CD8-positive, alpha-beta memory T cell (primary cell): Measurements from ENCODE around the gene MAGOH. TPM values are rescaled to one million over a fixed set of nuclear protein-coding genes. Genes with fewer than 3 reads are reported as not detected.

Experiments
- CTCF ChIA-PET: fragments of 350-600 bp; sonication (Branson Sonifier 250); formaldehyde crosslinking; loops from one replicate; lab custom pipeline; 2021; ENCODE audit warnings: antibody characterized with exemption; lab: Charles Lee
- POLR2A ChIA-PET: fragments of 350-600 bp; sonication (Branson Sonifier 250); formaldehyde crosslinking; loops from one replicate; lab custom pipeline; 2021; ENCODE audit warnings: antibody characterized with exemption; lab: Charles Lee
- DNase-seq, 5 donors: peaks; one replicate each; pipeline versions ENCODE4 v3.0.0 to v3.0.0-alpha.2; 2020 to 2022; ENCODE audit warnings: mixed read lengths in 1 of 5
- H3K27ac ChIP-seq: one replicate; pipeline ENCODE4 v1.7.0; 2013; ENCODE audit warnings: low read depth, mild to moderate bottlenecking, low read length, moderate library complexity
- H3K27me3 ChIP-seq: 2 replicates; pipeline ENCODE4 v1.7.0; 2013; ENCODE audit warnings: low read length, mild to moderate bottlenecking; ENCODE audit not compliant: insufficient read depth, poor library complexity, severe bottlenecking
- H3K36me3 ChIP-seq: 2 replicates; pipeline ENCODE4 v1.7.0; 2013; ENCODE audit warnings: mild to moderate bottlenecking, low read length, moderate library complexity; ENCODE audit not compliant: insufficient read depth
- H3K4me1 ChIP-seq: 2 replicates; pipeline ENCODE4 v1.7.0; 2013; ENCODE audit warnings: mild to moderate bottlenecking, low read length, moderate library complexity; ENCODE audit not compliant: insufficient read depth
- H3K4me3 ChIP-seq: 2 replicates; pipeline ENCODE4 v1.7.0; 2013; ENCODE audit warnings: mild to moderate bottlenecking, low read length
- H3K9me3 ChIP-seq: 2 replicates; pipeline ENCODE4 v1.7.0; 2013; ENCODE audit warnings: mild to moderate bottlenecking, low read length
- H3K27ac Mint-ChIP-seq, 8 donors: one replicate each; pipeline ENCODE4 v1.8.0; 2020 to 2021; ENCODE audit warnings: mixed read lengths in 8 of 8, mild to moderate bottlenecking in 6 of 8, inconsistent platforms in 3 of 8, moderate library complexity in 3 of 8
- H3K27me3 Mint-ChIP-seq, 2 donors: one replicate each; pipeline ENCODE4 v1.8.0; 2020 to 2021; ENCODE audit warnings: mixed read lengths in 2 of 2, mild to moderate bottlenecking in 1 of 2, moderate library complexity in 1 of 2
- H3K36me3 Mint-ChIP-seq, 3 donors: one replicate each; pipeline ENCODE4 v1.8.0; 2020 to 2021; ENCODE audit warnings: mixed read lengths in 3 of 3, inconsistent platforms in 1 of 3, mild to moderate bottlenecking in 1 of 3
- H3K4me1 Mint-ChIP-seq, 3 donors: one replicate each; pipeline ENCODE4 v1.8.0; 2020 to 2021; ENCODE audit warnings: mixed read lengths in 3 of 3, inconsistent platforms in 1 of 3, mild to moderate bottlenecking in 1 of 3
- H3K4me3 Mint-ChIP-seq, 7 donors: one replicate each; pipeline ENCODE4 v1.8.0; 2020 to 2021; ENCODE audit warnings: mixed read lengths in 7 of 7, mild to moderate bottlenecking in 6 of 7, moderate library complexity in 4 of 7, inconsistent platforms in 2 of 7
- H3K9me3 Mint-ChIP-seq, 5 donors: one replicate each; pipeline ENCODE4 v1.8.0; 2020 to 2022; ENCODE audit warnings: mixed read lengths in 5 of 5, mild to moderate bottlenecking in 3 of 5, moderate library complexity in 2 of 5, inconsistent platforms in 1 of 5
- polyA plus RNA-seq: library from polyadenylated mRNA; unstranded; fragments of 300-500 nt; fragmentation: Illumina TruSeq; gene quantifications from one replicate; pipeline ENCODE4 v1.2.3, GENCODE V29; 2021
- total RNA-seq, 2 experiments: library from RNA; stranded (reverse); gene quantifications; one replicate each; pipeline ENCODE4 v1.2.3, GENCODE V29; 2021

MAGOH gene
- total and polyA plus RNA-seq, 3 experiments from 2014 or later: 121 to 129 (median 127) TPM

DNA sequence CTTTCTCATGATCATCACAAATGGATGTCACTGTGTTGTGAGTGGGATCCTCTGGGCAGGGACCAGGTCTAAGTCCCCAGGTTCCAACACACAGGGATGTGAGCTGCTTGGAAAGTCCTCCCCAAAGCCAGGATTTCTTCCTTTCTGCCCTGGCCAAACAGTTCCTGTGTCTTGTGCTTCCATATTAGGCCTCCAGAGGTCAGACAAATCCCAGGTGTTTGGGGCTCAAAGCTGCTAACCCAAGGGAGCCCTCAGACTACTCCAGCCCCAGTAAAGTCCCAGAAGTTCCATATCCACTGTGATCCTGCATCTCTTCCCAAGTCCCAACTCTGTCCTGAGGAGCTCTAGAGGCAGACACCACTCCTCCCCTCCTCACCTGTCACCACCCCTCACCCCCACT is 27.7 kb upstream of the MAGOH start:
- no peak overlapping the region for H3K4me3 ChIP-seq
- H3K9me3 ChIP-seq: no peaks in the 10 kb centered on the region
- H3K27ac ChIP-seq: no peak overlapping the region
- no peaks in the 10 kb centered on the region for H3K27me3 ChIP-seq
- H3K36me3 ChIP-seq: peaks cover 13% of the 10 kb centered on the region
- H3K4me3 Mint-ChIP-seq: no peak overlapping the region
- DNase-seq: no peak
- H3K27me3 Mint-ChIP-seq: no peaks in the 10 kb centered on the region
- H3K36me3 Mint-ChIP-seq: peaks cover 4 to 53% (median 9%) of the 10 kb centered on the region in 3 donors
- ChIA-PET POLR2A (no interaction called here), CTCF (no interaction called here)
- H3K9me3 Mint-ChIP-seq: no peaks in the 10 kb centered on the region
- H3K4me1 ChIP-seq: no peaks in the 10 kb centered on the region
- no peak overlapping the region for H3K27ac Mint-ChIP-seq
- H3K4me1 Mint-ChIP-seq: no peaks in the 10 kb centered on the region

DNA sequence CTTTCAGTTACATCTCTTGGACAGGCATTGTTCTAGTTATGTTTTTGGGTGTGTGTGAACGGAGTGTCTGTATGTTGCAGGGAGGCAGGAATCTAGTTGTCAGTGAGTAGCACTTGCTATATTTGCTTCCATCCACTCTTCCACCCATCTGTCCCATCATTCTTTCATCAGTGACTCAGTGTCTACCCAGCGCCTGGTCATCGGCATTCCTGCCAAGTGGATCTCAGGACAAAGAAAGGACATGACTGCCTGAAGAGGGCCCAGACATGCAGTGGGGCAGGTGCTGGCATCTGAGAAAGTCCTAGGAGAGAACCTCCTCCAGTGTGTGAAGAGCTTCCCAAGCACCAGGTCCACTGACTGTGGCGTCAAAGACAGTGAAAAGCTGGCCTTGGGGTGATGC is 27.3 kb upstream of the MAGOH start:
- no peaks in the 10 kb centered on the region for H3K27me3 ChIP-seq
- Mint-ChIP-seq H3K36me3 (peaks cover 4 to 58% (median 11%) of the 10 kb centered on the region in 3 donors), H3K4me1 (no peaks in the 10 kb centered on the region), H3K9me3 (no peaks in the 10 kb centered on the region), H3K4me3 (no peak overlapping the region), H3K27ac (peak overlapping the region in 2 of 8 donors; percentile 34 to 47), H3K27me3 (no peaks in the 10 kb centered on the region)
- POLR2A ChIA-PET: no interaction called here
- H3K36me3 ChIP-seq: peaks cover 14% of the 10 kb centered on the region
- no peak overlapping the region for H3K27ac ChIP-seq
- H3K9me3 ChIP-seq: no peaks in the 10 kb centered on the region
- CTCF ChIA-PET: no interaction called here
- DNase-seq: no peak
- no peaks in the 10 kb centered on the region for H3K4me1 ChIP-seq
- H3K4me3 ChIP-seq: no peak overlapping the region

DNA sequence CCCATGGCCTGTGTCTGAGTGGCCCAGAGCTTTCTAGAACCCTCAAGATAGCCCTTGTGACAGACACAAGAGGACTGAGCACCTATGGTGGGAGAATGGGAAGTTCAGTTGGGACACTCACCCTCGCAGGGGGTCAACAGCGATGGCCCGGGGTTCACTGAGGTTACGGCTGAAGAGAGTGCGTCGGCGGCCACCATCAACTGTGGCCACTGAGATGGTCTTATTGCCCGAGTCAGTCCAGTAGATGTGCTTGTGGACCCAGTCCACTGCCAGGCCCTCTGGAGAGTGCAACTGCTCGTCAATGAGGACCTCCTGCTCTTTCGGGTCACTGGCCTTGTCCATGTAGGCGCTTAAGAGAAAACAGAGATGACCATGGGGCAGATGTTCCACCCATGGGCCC is 25.7 kb upstream of the MAGOH start:
- DNase-seq: no peak
- Mint-ChIP-seq H3K4me1 (no peaks in the 10 kb centered on the region), H3K36me3 (peaks cover 4 to 66% (median 13%) of the 10 kb centered on the region in 3 donors), H3K27ac (no peak overlapping the region), H3K4me3 (no peak overlapping the region), H3K27me3 (no peaks in the 10 kb centered on the region), H3K9me3 (no peaks in the 10 kb centered on the region)
- no peak overlapping the region for H3K27ac ChIP-seq
- no peaks in the 10 kb centered on the region for H3K9me3 ChIP-seq
- no peak overlapping the region for H3K4me3 ChIP-seq
- H3K4me1 ChIP-seq: no peaks in the 10 kb centered on the region
- ChIA-PET POLR2A (no interaction called here), CTCF (interaction anchor here (1.0 kb wide), 1 partner anchor 14 kb away, joined by 3 read pairs; no protein-coding TSS in a partner anchor)
- H3K36me3 ChIP-seq: peaks cover 21% of the 10 kb centered on the region
- H3K27me3 ChIP-seq: no peaks in the 10 kb centered on the region

DNA sequence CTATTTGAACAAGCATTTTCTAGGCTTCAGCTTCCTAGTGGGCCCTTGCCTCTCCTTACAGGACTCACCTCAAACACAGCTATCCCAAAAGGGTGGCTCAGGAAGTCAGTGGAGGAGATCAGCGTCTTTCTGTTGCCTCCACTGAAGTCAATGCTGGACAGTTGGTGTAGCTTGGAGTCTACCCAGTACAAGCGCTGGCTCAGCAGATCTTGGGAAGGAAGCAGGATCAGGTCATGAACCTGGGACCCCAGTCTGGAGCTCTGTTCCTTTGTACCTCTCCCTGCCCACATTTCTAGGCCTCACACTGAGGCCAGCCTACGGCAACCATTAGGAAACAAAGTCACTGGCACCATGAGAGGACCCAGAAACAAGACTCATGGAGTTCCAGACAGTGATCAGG is 23.7 kb upstream of the MAGOH start:
- Mint-ChIP-seq H3K36me3 (peaks cover 4 to 78% (median 15%) of the 10 kb centered on the region in 3 donors), H3K27me3 (no peaks in the 10 kb centered on the region), H3K27ac (no peak overlapping the region), H3K4me1 (no peaks in the 10 kb centered on the region), H3K4me3 (no peak overlapping the region), H3K9me3 (no peaks in the 10 kb centered on the region)
- Histone ChIP-seq H3K9me3 (no peaks in the 10 kb centered on the region), H3K27ac (no peak overlapping the region), H3K4me1 (no peaks in the 10 kb centered on the region), H3K36me3 (peaks cover 21% of the 10 kb centered on the region), H3K4me3 (no peak overlapping the region), H3K27me3 (no peaks in the 10 kb centered on the region)
- ChIA-PET CTCF (interaction anchor here (0.7 to 1.1 kb wide), 2 partner anchors 10 to 16 kb away, joined by 3 to 4 read pairs; no protein-coding TSS in a partner anchor), POLR2A (no interaction called here)
- DNase-seq: no peak

DNA sequence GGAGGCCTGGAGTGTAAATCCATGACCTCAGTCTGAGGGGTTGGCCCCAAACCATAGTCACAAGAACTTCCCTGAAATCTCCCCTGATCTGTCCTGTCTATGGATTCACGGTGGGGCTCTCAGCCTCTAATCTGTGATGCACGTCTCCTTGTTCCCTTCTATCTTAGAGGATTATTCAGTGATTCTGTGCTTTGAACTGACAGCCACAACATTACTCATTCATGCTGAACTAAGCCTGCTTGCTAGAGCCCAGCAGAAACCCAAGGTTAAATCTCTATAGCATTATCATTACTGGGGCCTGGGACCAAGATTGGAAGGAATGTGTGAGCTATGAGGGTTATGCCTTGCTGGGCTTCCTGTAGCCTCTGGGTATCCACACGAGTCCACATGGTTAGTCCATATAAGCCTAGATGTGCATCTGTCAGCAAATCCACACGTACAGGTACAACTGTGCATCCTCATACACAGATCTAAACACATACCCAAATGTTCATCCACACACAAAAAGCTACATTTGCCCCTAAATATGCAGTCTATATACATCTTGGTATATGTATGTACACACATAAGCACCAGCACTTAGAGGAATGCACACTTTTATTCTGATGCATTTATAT is 22.4 kb upstream of the MAGOH start:
- Mint-ChIP-seq H3K27me3 (no peaks in the 10 kb centered on the region), H3K36me3 (peaks cover 4 to 79% (median 15%) of the 10 kb centered on the region in 3 donors), H3K4me1 (no peaks in the 10 kb centered on the region), H3K9me3 (no peaks in the 10 kb centered on the region), H3K4me3 (no peak overlapping the region), H3K27ac (no peak overlapping the region)
- Histone ChIP-seq H3K9me3 (no peaks in the 10 kb centered on the region), H3K4me3 (no peak overlapping the region), H3K4me1 (no peaks in the 10 kb centered on the region), H3K27me3 (no peaks in the 10 kb centered on the region), H3K36me3 (peaks cover 21% of the 10 kb centered on the region), H3K27ac (no peak overlapping the region)
- DNase-seq: no peak
- CTCF ChIA-PET: no interaction called here
- POLR2A ChIA-PET: no interaction called here

DNA sequence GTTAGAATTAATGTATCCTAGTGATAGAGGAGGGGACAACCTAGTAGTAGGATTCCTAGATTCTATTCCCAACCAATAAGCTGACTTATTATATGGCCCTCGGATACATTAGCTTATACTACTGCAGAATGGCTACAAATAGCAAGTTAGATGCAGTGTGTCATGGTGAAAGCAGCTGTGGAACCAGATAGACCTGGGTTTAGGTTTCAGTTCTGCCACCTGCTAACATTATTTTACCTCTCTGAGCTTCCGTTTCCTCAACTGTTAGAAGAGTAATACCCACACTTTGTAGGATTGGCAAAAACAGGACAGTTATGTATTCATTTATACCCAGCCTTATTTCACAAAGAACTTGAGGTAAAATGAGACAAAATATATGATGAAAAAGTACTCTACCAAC is 21.6 kb upstream of the MAGOH start:
- H3K9me3 Mint-ChIP-seq: no peaks in the 10 kb centered on the region
- POLR2A ChIA-PET: no interaction called here
- no peaks in the 10 kb centered on the region for H3K27me3 Mint-ChIP-seq
- Histone ChIP-seq H3K27me3 (no peaks in the 10 kb centered on the region), H3K4me3 (no peak overlapping the region), H3K9me3 (no peaks in the 10 kb centered on the region), H3K27ac (no peak overlapping the region), H3K4me1 (no peaks in the 10 kb centered on the region), H3K36me3 (peaks cover 21% of the 10 kb centered on the region)
- no peak overlapping the region for H3K4me3 Mint-ChIP-seq
- H3K36me3 Mint-ChIP-seq: peaks cover 4 to 76% (median 10%) of the 10 kb centered on the region in 3 donors
- CTCF ChIA-PET: no interaction called here
- DNase-seq: no peak
- no peaks in the 10 kb centered on the region for H3K4me1 Mint-ChIP-seq
- H3K27ac Mint-ChIP-seq: no peak overlapping the region

DNA sequence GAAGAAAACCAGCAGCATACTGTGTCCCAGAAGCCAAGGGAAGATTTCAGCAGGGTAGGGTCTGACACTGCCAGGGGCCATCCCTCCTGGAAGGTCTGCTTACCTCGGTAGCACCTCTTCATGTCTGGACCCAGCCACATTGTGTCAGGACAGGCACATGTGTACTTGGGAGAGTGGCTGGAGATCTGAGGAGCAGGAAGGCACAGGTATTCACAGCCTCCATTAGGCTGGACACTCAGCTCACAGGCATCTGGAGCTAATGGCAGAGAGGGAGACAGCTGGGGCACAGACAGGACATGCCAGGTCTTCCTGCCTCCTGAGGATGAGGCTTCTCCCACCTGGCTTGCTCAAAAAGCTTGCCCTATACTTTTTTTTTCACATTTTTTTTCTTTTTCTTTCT is 19.9 kb upstream of the MAGOH start:
- no peak overlapping the region for H3K4me3 ChIP-seq
- Mint-ChIP-seq H3K9me3 (no peaks in the 10 kb centered on the region), H3K36me3 (peaks cover 0 to 69% (median 9%) of the 10 kb centered on the region in 3 donors), H3K27me3 (no peaks in the 10 kb centered on the region), H3K4me3 (no peak overlapping the region), H3K27ac (no peak overlapping the region), H3K4me1 (no peaks in the 10 kb centered on the region)
- no peaks in the 10 kb centered on the region for H3K9me3 ChIP-seq
- no peak for DNase-seq
- no peaks in the 10 kb centered on the region for H3K4me1 ChIP-seq
- ChIA-PET POLR2A (no interaction called here), CTCF (no interaction called here)
- no peaks in the 10 kb centered on the region for H3K27me3 ChIP-seq
- H3K36me3 ChIP-seq: peaks cover 16% of the 10 kb centered on the region
- no peak overlapping the region for H3K27ac ChIP-seq

DNA sequence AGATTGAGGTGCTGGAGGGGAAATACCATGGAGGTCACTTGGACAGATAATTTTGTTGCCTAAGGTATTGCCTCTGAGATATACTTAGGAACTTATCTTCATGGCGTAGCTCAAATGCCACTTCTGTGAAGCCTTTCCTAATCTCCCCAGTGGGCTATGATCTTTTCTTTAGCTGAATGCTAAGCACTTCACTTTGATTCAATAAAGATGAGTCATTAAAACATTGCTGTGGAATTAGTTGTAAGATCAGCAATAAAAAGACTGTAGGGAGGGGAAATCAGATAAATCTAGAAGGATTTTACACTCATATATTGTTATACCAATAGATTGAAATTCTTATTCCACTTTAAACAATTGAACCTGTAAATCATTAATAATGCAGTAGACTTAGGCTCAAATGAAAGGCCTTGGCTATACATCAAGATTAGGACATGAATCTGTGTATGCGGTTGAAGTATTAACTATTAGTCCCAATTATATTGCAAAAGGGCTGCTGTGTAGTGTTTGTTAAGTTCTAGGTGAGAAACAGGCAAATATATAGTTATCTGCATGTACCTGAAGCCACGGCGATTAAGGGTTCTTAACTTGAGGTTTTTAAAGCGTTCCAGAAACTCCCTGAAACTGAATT is 19.2 kb upstream of the MAGOH start:
- Histone ChIP-seq H3K4me3 (no peak overlapping the region), H3K27me3 (no peaks in the 10 kb centered on the region), H3K9me3 (no peaks in the 10 kb centered on the region), H3K27ac (no peak overlapping the region), H3K36me3 (peaks cover 10% of the 10 kb centered on the region), H3K4me1 (no peaks in the 10 kb centered on the region)
- H3K27ac Mint-ChIP-seq: peak overlapping the region in 1 of 8 donors; percentile 41
- H3K4me3 Mint-ChIP-seq: no peak overlapping the region
- DNase-seq: no peak
- ChIA-PET POLR2A (no interaction called here), CTCF (no interaction called here)
- peaks cover 0 to 65% (median 9%) of the 10 kb centered on the region in 3 donors for H3K36me3 Mint-ChIP-seq
- H3K4me1 Mint-ChIP-seq: no peaks in the 10 kb centered on the region
- no peaks in the 10 kb centered on the region for H3K9me3 Mint-ChIP-seq
- no peaks in the 10 kb centered on the region for H3K27me3 Mint-ChIP-seq
